ENCODE results near the gene ACMSD.
"Not testable (repeated sequence)": the region's sequence is repeated elsewhere in the genome, so short reads cannot be mapped to it uniquely, and the experiment has no call there.

ACMSD gene

GRCh38 chr2:134865067-134865787 lies 26.8 kb downstream of the ACMSD start:
- Histone ChIP-seq H3K4me1 (ENCODE audit: insufficient read depth, low read length) (no peaks in the 10 kb centered on the region), H3K36me3 (ENCODE audit: insufficient read depth, low read length) (no peaks in the 10 kb centered on the region), H3K9ac (ENCODE audit: low read depth, low read length) (no peak overlapping the region), H3K9me3 (ENCODE audit: control insufficient read depth, insufficient read depth, low read length) (no peaks in the 10 kb centered on the region)

GRCh38 chr2:134866498-134867099 lies 28.2 kb downstream of the ACMSD start:
- no peaks in the 10 kb centered on the region for H3K9me3 ChIP-seq (ENCODE audit: control insufficient read depth, insufficient read depth, low read length)
- H3K4me1 ChIP-seq (ENCODE audit: insufficient read depth, low read length), result no peaks in the 10 kb centered on the region
- no peak overlapping the region for H3K9ac ChIP-seq (ENCODE audit: low read depth, low read length)
- no peaks in the 10 kb centered on the region for H3K36me3 ChIP-seq (ENCODE audit: insufficient read depth, low read length)

DNA sequence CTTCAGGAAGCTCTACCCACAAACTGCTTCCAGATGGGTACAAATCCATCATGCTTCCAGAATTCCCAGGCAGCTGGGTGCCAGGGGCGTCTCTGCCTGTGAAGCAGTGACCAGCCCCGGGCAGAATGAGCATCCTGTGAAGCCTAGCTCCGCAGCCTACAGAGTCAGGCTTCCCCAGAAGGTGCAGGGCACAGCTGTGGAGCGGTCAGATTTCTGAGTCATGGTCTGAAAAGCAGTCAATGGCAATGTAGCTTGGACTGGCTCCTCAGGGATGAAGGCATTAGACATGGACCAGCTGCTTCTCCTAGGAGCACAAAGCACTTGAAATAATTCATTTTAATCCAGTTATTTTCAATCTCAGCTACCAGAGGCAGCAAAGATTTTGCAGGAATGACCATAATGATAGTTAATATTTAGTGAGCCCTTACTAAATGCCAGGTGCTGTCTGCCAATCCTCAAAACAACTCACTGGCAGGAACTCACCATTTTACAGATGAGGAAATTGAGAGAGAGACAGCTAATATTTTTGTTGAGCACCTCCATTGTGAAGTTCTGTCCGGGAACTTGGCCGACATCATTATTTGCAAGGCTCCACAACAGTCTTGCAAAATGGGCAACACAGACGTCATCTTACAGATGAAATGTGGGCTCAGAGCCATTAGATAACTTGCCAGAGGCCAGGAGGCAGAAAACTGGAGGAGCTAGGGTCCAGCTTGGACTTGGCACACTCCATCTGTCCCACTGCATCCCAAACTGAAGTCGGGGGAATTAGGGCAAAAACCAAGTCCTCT lies 31.7 kb downstream of the ACMSD start:
- Histone ChIP-seq H3K9me3 (ENCODE audit: control insufficient read depth, insufficient read depth, low read length) (no peaks in the 10 kb centered on the region), H3K36me3 (ENCODE audit: insufficient read depth, low read length) (no peaks in the 10 kb centered on the region), H3K4me1 (ENCODE audit: insufficient read depth, low read length) (no peaks in the 10 kb centered on the region), H3K9ac (ENCODE audit: low read depth, low read length) (no peak overlapping the region)

- H3K36me3 ChIP-seq (ENCODE audit: insufficient read depth, low read length), result no peaks in the 10 kb centered on the region
- no peaks in the 10 kb centered on the region for H3K9me3 ChIP-seq (ENCODE audit: control insufficient read depth, insufficient read depth, low read length)
- no peaks in the 10 kb centered on the region for H3K4me1 ChIP-seq (ENCODE audit: insufficient read depth, low read length)
- H3K9ac ChIP-seq (ENCODE audit: low read depth, low read length), result no peak overlapping the region
Observed at GRCh38 chr2:134873152-134873551, 34.7 kb downstream of the ACMSD start.

GRCh38 chr2:134875309-134875708 lies 36.9 kb downstream of the ACMSD start:
- no peaks in the 10 kb centered on the region for H3K36me3 ChIP-seq (ENCODE audit: insufficient read depth, low read length)
- H3K9me3 ChIP-seq (ENCODE audit: control insufficient read depth, insufficient read depth, low read length), result no peaks in the 10 kb centered on the region
- H3K4me1 ChIP-seq (ENCODE audit: insufficient read depth, low read length), result no peaks in the 10 kb centered on the region
- H3K9ac ChIP-seq (ENCODE audit: low read depth, low read length), result no peak overlapping the region

DNA sequence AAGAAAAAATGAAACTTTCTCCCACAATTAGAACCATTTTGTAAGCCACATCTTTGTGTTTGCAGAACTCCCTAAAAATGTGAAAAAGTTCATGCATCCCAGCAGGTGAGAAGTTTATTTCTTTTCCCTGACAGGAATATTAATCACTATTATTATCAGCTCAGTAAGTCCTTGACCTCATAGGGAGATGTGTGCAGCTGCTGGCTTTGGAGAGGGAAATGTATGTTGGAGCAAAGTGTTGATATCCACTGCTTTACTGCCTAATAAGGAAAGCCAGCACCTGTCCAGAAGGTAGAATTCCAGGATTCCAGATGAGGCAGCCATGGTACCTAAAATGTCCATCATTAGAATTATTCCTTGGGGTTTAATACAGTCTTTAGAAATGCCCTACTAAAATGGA lies 44.4 kb downstream of the ACMSD start:
- Histone ChIP-seq H3K4me1 (ENCODE audit: insufficient read depth, low read length) (no peaks in the 10 kb centered on the region), H3K36me3 (ENCODE audit: insufficient read depth, low read length) (no peaks in the 10 kb centered on the region), H3K9me3 (ENCODE audit: control insufficient read depth, insufficient read depth, low read length) (no peaks in the 10 kb centered on the region), H3K9ac (ENCODE audit: low read depth, low read length) (no peak overlapping the region)

- H3K9ac ChIP-seq (ENCODE audit: low read depth, low read length), result no peak overlapping the region
- no peaks in the 10 kb centered on the region for H3K4me1 ChIP-seq (ENCODE audit: insufficient read depth, low read length)
- no peaks in the 10 kb centered on the region for H3K36me3 ChIP-seq (ENCODE audit: insufficient read depth, low read length)
- no peaks in the 10 kb centered on the region for H3K9me3 ChIP-seq (ENCODE audit: control insufficient read depth, insufficient read depth, low read length)
Observed at GRCh38 chr2:134883552-134884293, 45.3 kb downstream of the ACMSD start.

- no peaks in the 10 kb centered on the region for H3K36me3 ChIP-seq (ENCODE audit: insufficient read depth, low read length)
- H3K9ac ChIP-seq (ENCODE audit: low read depth, low read length), result no peak overlapping the region
- H3K4me1 ChIP-seq (ENCODE audit: insufficient read depth, low read length), result no peaks in the 10 kb centered on the region
- H3K9me3 ChIP-seq (ENCODE audit: control insufficient read depth, insufficient read depth, low read length), result no peaks in the 10 kb centered on the region
Observed at GRCh38 chr2:134884435-134884834, 46.0 kb downstream of the ACMSD start.

DNA sequence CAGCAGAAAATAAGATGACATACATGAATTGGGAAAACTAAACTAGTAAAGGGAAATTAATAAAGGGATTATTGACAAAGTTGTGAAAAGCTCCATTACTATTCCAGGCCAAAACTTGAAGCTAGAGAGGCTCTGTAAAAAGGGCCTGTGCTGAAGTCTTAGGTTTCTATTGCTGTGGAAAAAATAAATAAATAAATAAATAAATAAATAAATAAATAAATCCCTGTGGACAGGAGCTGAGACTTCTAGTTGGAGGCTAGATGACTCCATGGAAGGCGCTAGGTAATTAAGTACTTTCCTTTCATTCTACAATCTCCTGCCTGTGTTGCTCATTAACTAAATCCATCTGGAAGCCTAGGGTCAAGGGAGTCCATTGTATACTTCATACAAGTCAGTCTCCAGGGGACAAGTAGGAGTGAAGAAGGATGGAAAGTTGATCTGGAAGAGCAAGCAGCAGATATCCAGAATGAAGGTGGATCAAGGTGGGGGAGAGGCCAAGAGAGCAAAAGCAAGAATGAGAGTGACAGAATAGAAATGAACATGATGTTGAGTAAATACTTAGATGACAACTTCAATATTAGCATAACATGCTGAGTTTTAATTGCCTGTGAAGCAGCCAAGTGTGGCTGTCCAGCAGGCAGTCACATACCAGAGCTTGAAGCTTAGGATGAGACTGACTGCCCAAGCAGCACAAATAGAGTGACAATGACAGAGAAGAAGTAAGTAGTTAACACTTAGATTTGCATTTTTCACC lies 54.0 kb downstream of the ACMSD start:
- Histone ChIP-seq H3K9me3 (ENCODE audit: control insufficient read depth, insufficient read depth, low read length) (no peaks in the 10 kb centered on the region), H3K9ac (ENCODE audit: low read depth, low read length) (no peak overlapping the region), H3K4me1 (ENCODE audit: insufficient read depth, low read length) (no peaks in the 10 kb centered on the region), H3K36me3 (ENCODE audit: insufficient read depth, low read length) (no peaks in the 10 kb centered on the region)

DNA sequence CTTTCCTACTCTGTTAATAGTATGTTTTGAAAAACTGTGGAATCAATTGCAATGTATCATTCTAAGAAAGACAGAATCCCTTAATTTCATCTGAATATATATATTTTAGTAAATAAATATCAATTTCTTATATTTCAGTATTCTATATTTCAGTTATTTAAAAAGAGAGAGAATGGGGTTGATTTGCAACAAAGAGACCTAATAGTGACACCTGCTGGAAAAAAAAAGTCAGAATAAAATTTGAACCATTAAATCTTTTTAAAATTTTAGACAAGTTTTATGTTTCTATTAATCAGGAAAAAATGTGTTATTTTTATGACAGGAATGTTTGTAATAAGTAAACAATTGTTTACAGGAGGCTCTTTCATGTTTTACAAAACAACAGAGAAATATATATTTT lies 59.5 kb downstream of the ACMSD start:
- H3K9me3 ChIP-seq (ENCODE audit: control insufficient read depth, insufficient read depth, low read length), result no peaks in the 10 kb centered on the region
- H3K4me1 ChIP-seq (ENCODE audit: insufficient read depth, low read length), result no peaks in the 10 kb centered on the region
- H3K36me3 ChIP-seq (ENCODE audit: insufficient read depth, low read length), result no peaks in the 10 kb centered on the region
- H3K9ac ChIP-seq (ENCODE audit: low read depth, low read length), result no peak overlapping the region

DNA sequence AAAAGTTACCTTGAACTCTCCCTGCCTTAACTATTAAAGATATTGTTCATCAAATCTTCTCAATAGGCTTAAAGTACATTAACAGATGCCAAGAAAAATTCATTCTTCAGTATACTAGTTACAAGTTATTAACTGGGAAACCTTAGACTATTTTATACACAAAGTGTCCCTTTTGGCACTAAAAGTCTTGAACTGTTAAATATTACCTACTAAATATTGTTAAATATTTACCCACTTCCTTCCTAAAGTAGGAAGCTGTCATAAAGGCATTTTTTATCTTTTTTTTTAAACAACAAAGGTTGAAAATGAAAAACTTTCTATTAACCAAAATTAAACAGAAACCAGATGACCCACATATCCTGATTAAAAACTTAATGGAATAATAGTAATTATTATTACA lies 60.8 kb downstream of the ACMSD start:
- Histone ChIP-seq H3K9ac (ENCODE audit: low read depth, low read length) (no peak overlapping the region), H3K4me1 (ENCODE audit: insufficient read depth, low read length) (peaks cover 5% of the 10 kb centered on the region; the same call in 1 of the 2 replicates), H3K9me3 (ENCODE audit: control insufficient read depth, insufficient read depth, low read length) (no peaks in the 10 kb centered on the region)

DNA sequence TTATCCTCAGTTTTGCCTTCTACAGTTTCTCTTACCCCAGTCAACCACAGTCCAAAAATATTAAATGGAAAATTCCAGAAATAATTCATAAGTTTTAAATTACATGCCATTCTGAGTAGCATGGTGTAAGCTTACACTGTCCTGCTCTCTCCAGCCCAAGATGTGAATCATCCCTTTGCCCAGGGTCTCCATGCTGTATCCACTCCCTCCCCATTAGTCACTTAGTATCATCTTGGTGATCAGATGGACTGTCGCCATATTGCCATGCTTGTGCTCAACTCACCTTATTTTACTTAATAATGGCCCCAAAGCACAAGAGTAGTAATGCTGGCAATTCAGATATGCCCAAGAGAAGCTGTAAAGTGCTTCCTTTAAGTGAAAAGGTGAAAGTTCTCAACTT lies 61.7 kb downstream of the ACMSD start:
- Histone ChIP-seq H3K9ac (ENCODE audit: low read depth, low read length) (no peak overlapping the region), H3K4me1 (ENCODE audit: insufficient read depth, low read length) (peaks cover 5% of the 10 kb centered on the region; the same call in 1 of the 2 replicates), H3K36me3 (ENCODE audit: insufficient read depth, low read length) (no peaks in the 10 kb centered on the region), H3K9me3 (ENCODE audit: control insufficient read depth, insufficient read depth, low read length) (no peaks in the 10 kb centered on the region)

More for the DNA sequence above, 60.8 kb downstream of the ACMSD start:
- no peaks in the 10 kb centered on the region for H3K36me3 ChIP-seq (ENCODE audit: insufficient read depth, low read length)

DNA sequence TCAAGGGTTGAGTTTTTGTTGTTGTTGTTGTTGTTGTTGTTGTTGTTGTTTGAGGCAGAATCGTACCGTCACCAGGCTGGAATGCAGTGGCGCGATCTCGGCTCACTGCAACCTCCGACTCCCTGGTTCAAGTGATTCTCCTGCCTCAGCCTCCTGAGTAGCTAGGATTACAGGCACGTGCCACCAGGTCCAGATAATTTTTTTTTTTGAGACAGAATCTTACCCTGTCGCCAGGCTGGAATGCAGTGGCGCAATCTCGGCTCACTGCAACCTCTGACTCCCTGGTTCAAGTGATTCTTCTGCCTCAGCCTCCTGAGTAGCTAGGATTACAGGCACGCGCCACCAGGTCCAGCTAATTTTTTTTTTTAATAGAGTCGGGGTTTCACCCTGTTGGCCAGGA lies 65.3 kb downstream of the ACMSD start:
- H3K9ac ChIP-seq (ENCODE audit: low read depth, low read length); H3K36me3 ChIP-seq (ENCODE audit: insufficient read depth, low read length); H3K9me3 ChIP-seq (ENCODE audit: control insufficient read depth, insufficient read depth, low read length); H3K4me1 ChIP-seq (ENCODE audit: insufficient read depth, low read length): not testable (repeated sequence)

DNA sequence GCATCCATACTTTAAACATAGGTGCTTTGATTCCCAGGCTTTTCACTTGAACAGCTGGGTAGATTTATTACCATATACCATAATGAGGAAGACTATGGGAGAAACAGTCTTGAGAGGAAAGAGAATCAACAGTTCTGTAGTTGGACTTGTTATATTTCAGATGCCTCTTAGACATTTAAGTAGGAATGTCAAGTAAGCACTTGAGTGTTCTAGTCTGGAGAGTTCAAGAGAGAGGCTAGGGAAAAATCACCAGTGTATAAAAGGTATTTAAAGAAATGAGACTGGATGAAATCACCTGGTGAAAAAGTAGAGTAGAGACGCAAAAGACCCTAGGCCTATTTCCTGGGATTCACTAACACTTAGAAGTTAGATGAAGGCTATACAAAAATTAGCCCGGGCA lies 66.8 kb downstream of the ACMSD start:
- peaks cover 5% of the 10 kb centered on the region; the same call in 1 of the 2 replicates for H3K4me1 ChIP-seq (ENCODE audit: insufficient read depth, low read length)
- H3K9me3 ChIP-seq (ENCODE audit: control insufficient read depth, insufficient read depth, low read length), result no peaks in the 10 kb centered on the region
- no peak overlapping the region for H3K9ac ChIP-seq (ENCODE audit: low read depth, low read length)
- no peaks in the 10 kb centered on the region for H3K36me3 ChIP-seq (ENCODE audit: insufficient read depth, low read length)

Data from ES-I3 (cell line).